OCI-LY1 (cell line): ENCODE results near the gene MMAB.

ENCODE experiments used
- H2AFZ ChIP-seq: fragments of 200-600 bp; sonication (generic), shearing (Covaris generic); 2 replicates; pipeline ENCODE4 v1.6.0; 2014; ENCODE audit warnings: antibody characterized with exemption, mild to moderate bottlenecking, low read length
- H3F3A ChIP-seq: fragments of 200-600 bp; sonication (generic), shearing (Covaris generic); 2 replicates; pipeline ENCODE4 v1.6.0; 2014; ENCODE audit warnings: mild to moderate bottlenecking, antibody characterized with exemption, low read length, moderate library complexity; ENCODE audit not compliant: insufficient read depth
- H3K27ac ChIP-seq: fragments of 200-600 bp; sonication (generic); 2 replicates; pipeline ENCODE4 v1.5.1; 2014; ENCODE audit warnings: low read length, mixed run types, mild to moderate bottlenecking, low read depth; ENCODE audit not compliant: poor library complexity, severe bottlenecking
- H3K27me3 ChIP-seq: fragments of 200-600 bp; sonication (generic); 2 replicates; pipeline ENCODE4 v1.6.0; 2014; ENCODE audit warnings: antibody characterized with exemption, mild to moderate bottlenecking, low read length, moderate library complexity; ENCODE audit not compliant: insufficient read depth
- H3K36me3 ChIP-seq: fragments of 200-600 bp; sonication (generic); 2 replicates; pipeline ENCODE4 v1.6.1; 2014; ENCODE audit warnings: mild to moderate bottlenecking, antibody characterized with exemption, low read length, moderate library complexity, mixed read lengths; ENCODE audit not compliant: insufficient read depth
- H3K4me1 ChIP-seq: fragments of 200-600 bp; sonication (generic); 2 replicates; pipeline ENCODE4 v1.5.1; 2014; ENCODE audit warnings: mild to moderate bottlenecking, low read length, moderate library complexity; ENCODE audit not compliant: insufficient read depth, severe bottlenecking
- H3K4me2 ChIP-seq: fragments of 200-600 bp; sonication (generic), shearing (Covaris generic); 2 replicates; pipeline ENCODE4 v1.6.1; 2014; ENCODE audit warnings: low read length
- H3K4me3 ChIP-seq: fragments of 200-600 bp; sonication (generic); 2 replicates; pipeline ENCODE4 v1.5.1; 2014; ENCODE audit warnings: low read length, low read depth, mild to moderate bottlenecking, mixed read lengths; ENCODE audit not compliant: poor library complexity, severe bottlenecking
- H3K79me2 ChIP-seq: fragments of 200-600 bp; shearing (Covaris generic); 2 replicates; pipeline ENCODE4 v1.6.1; 2016; ENCODE audit warnings: mixed run types, low read length, mixed read lengths; ENCODE audit not compliant: insufficient read depth
- H3K9ac ChIP-seq: fragments of 200-600 bp; sonication (generic), shearing (Covaris generic); 2 replicates; pipeline ENCODE4 v1.6.1; 2014; ENCODE audit warnings: mild to moderate bottlenecking, low read length, mixed read lengths
- H3K9me2 ChIP-seq: fragments of 200-600 bp; sonication (generic), shearing (Covaris generic); 2 replicates; pipeline ENCODE4 v1.6.1; 2014; ENCODE audit warnings: low read depth, mild to moderate bottlenecking, low read length, mixed read lengths
- H3K9me3 ChIP-seq: fragments of 200-600 bp; shearing (Covaris generic); 2 replicates; pipeline ENCODE4 v1.6.1; 2014; ENCODE audit warnings: low read length, mixed read lengths
- H4K20me1 ChIP-seq: fragments of 200-600 bp; sonication (generic), shearing (Covaris generic); 2 replicates; pipeline ENCODE4 v1.6.0; 2016; ENCODE audit warnings: mild to moderate bottlenecking, low read length; ENCODE audit not compliant: insufficient read depth
- CTCF ChIP-seq: fragments of 200-600 bp; sonication (generic), shearing (Covaris generic); IDR thresholded peaks from 2 replicates; pipeline ENCODE4 v1.5.1; 2017; ENCODE audit warnings: mild to moderate bottlenecking, antibody characterized with exemption, low read length, moderate library complexity, mixed read lengths
- EZH2 ChIP-seq: fragments of 200-600 bp; sonication (generic), shearing (Covaris generic); IDR thresholded peaks from 2 replicates; pipeline ENCODE4 v1.8.0; 2017; ENCODE audit warnings: borderline replicate concordance, mixed run types, mild to moderate bottlenecking, antibody characterized with exemption, low read length, moderate library complexity, mixed read lengths

MMAB gene

GRCh38 chr12:109517619-109518018 is 55.7 kb downstream of the MMAB start:
- Histone ChIP-seq H3K27me3 (no peaks in the 10 kb centered on the region), H3K9me3 (no peaks in the 10 kb centered on the region), H3K4me2 (no peak overlapping the region), H3K36me3 (peaks cover 8% of the 10 kb centered on the region; the same call in 1 of the 2 replicates), H4K20me1 (no peaks in the 10 kb centered on the region), H2AFZ (no peak overlapping the region), H3F3A (no peaks in the 10 kb centered on the region), H3K27ac (no peak overlapping the region), H3K9me2 (no peaks in the 10 kb centered on the region), H3K79me2 (no peaks in the 10 kb centered on the region), H3K4me3 (no peak overlapping the region), H3K9ac (no peak overlapping the region), H3K4me1 (no peaks in the 10 kb centered on the region)
- no peak for TF ChIP-seq CTCF
- no peak for TF ChIP-seq EZH2

GRCh38 chr12:109513977-109514376 is 59.3 kb downstream of the MMAB start:
- no peak for TF ChIP-seq EZH2
- TF ChIP-seq CTCF = no peak
- Histone ChIP-seq H3K4me3 (no peak overlapping the region), H3K9me2 (no peaks in the 10 kb centered on the region), H4K20me1 (no peaks in the 10 kb centered on the region), H3K4me2 (no peak overlapping the region), H2AFZ (no peak overlapping the region), H3K9ac (no peak overlapping the region), H3K27me3 (no peaks in the 10 kb centered on the region), H3K79me2 (no peaks in the 10 kb centered on the region), H3K27ac (no peak overlapping the region), H3F3A (no peaks in the 10 kb centered on the region), H3K4me1 (no peaks in the 10 kb centered on the region), H3K36me3 (peaks cover 9% of the 10 kb centered on the region; the same call in 1 of the 2 replicates), H3K9me3 (no peaks in the 10 kb centered on the region)

GRCh38 chr12:109513051-109513450 is 60.3 kb downstream of the MMAB start:
- no peaks in the 10 kb centered on the region for H3K79me2 ChIP-seq
- peaks cover 9% of the 10 kb centered on the region; the same call in 1 of the 2 replicates for H3K36me3 ChIP-seq
- H3K4me3 ChIP-seq = no peak overlapping the region
- no peaks in the 10 kb centered on the region for H3K4me1 ChIP-seq
- H2AFZ ChIP-seq = no peak overlapping the region
- H3K9me3 ChIP-seq = no peaks in the 10 kb centered on the region
- no peaks in the 10 kb centered on the region for H3F3A ChIP-seq
- H3K9ac ChIP-seq = no peak overlapping the region
- H3K9me2 ChIP-seq = no peaks in the 10 kb centered on the region
- no peak overlapping the region for H3K4me2 ChIP-seq
- no peak overlapping the region for H3K27ac ChIP-seq
- TF ChIP-seq CTCF (no peak), EZH2 (no peak)
- no peaks in the 10 kb centered on the region for H4K20me1 ChIP-seq
- no peaks in the 10 kb centered on the region for H3K27me3 ChIP-seq
